GM12878 (cell line): ENCODE data around the gene COL4A2. TPM values are rescaled to one million over a fixed set of nuclear protein-coding genes. Genes with fewer than 3 reads are reported as not detected.

ENCODE experiments used
- ATAC-seq: fragments of 200-7000 bp; cut with Tn5 transposase; 3 replicates; pipeline ENCODE4 v1.9.1; 2020; ENCODE audit warnings: mild to moderate bottlenecking, moderate library complexity
- BruUV-seq: library from RNA; stranded (reverse); fragments of 400-500 nt; replicated peaks from 2 replicates; lab custom pipeline; 2021; lab: Mats Ljungman, UMichigan
- CTCF ChIA-PET: fragments of 300-600 bp; sonication (Branson Sonifier 250); formaldehyde crosslinking; extraction: SDS; loops from one replicate; lab custom pipeline; 2021; ENCODE audit warnings: inconsistent platforms; lab: Yijun Ruan, JAX
- POLR2A ChIA-PET: fragments of 350-600 bp; formaldehyde crosslinking; extraction: SDS; loops from one replicate; lab custom pipeline; 2021; ENCODE audit warnings: inconsistent platforms; lab: Charles Lee
- RAD21 ChIA-PET: fragments of 300-600 bp; sonication (Branson Sonifier 250); formaldehyde crosslinking; loops from one replicate; lab custom pipeline; 2023; ENCODE audit warnings: antibody characterized with exemption; ENCODE audit not compliant: unreplicated experiment; lab: Charles Lee
- SMC1A ChIA-PET: fragments of 300-600 bp; sonication (Branson Sonifier 250); formaldehyde crosslinking; loops from one replicate; lab custom pipeline; 2023; ENCODE audit not compliant: unreplicated experiment, uncharacterized antibody; lab: Charles Lee
- DNase-seq: peaks from one replicate; pipeline ENCODE4 v3.0.0-alpha.2; 2011; ENCODE audit warnings: low read depth, low spot score
- FAIRE-seq: peaks from 3 replicates; lab custom pipeline; 2011; peaks lifted over from hg19 to GRCh38; lab: Jason Lieb, UNC
- H2AFZ ChIP-seq: 2 replicates; pipeline ENCODE4 v1.6.0; 2011; ENCODE audit warnings: low read depth, low read length, control low read depth; ENCODE audit not compliant: control insufficient read depth
- H3K27ac ChIP-seq: 2 replicates; pipeline ENCODE4 v1.5.1; 2011; ENCODE audit warnings: control low read depth; ENCODE audit not compliant: control insufficient read depth, insufficient read depth
- H3K27me3 ChIP-seq, 2 experiments: replicated peaks in 1 of 2; 2 replicates each; pipeline versions ENCODE4 v1.6.0 to v1.6.1; 2011; ENCODE audit warnings: low read length in 1 of 2; ENCODE audit not compliant: control insufficient read depth in 2 of 2, insufficient read depth in 2 of 2
- H3K36me3 ChIP-seq, 2 experiments: 2 replicates each; pipeline ENCODE4 v1.5.1; 2011; ENCODE audit warnings: low read length in 1 of 2; ENCODE audit not compliant: control insufficient read depth in 2 of 2, insufficient read depth in 2 of 2
- H3K4me1 ChIP-seq: 2 replicates; pipeline ENCODE4 v1.6.1; 2011; ENCODE audit warnings: mild to moderate bottlenecking, low read length, moderate library complexity, mixed read lengths; ENCODE audit not compliant: control insufficient read depth, insufficient read depth
- H3K4me2 ChIP-seq: 2 replicates; pipeline ENCODE4 v1.6.0; 2011; ENCODE audit warnings: control low read depth; ENCODE audit not compliant: control insufficient read depth, insufficient read depth
- H3K4me3 ChIP-seq: fragments of 200-600 bp; sonication (generic); 2 replicates; pipeline ENCODE4 v1.5.1; 2016
- H3K79me2 ChIP-seq: 2 replicates; pipeline ENCODE4 v1.6.0; 2011; ENCODE audit warnings: low read length; ENCODE audit not compliant: control insufficient read depth, insufficient read depth
- H3K9ac ChIP-seq: 2 replicates; pipeline ENCODE4 v1.8.0; 2011; ENCODE audit warnings: low read length, control low read depth, mixed read lengths; ENCODE audit not compliant: control insufficient read depth, insufficient read depth
- H3K9me3 ChIP-seq: replicated peaks from 3 replicates; pipeline ENCODE4 v1.5.1; 2011; ENCODE audit warnings: mild to moderate bottlenecking, low read length; ENCODE audit not compliant: control insufficient read depth, insufficient read depth
- H4K20me1 ChIP-seq: 2 replicates; pipeline ENCODE4 v1.6.0; 2011; ENCODE audit not compliant: control insufficient read depth, insufficient read depth
- E2F8 ChIP-seq: fragments of 450-650 bp; IDR thresholded peaks from 2 replicates; pipeline ENCODE4 v1.6.1; 2018; ENCODE audit warnings: mild to moderate bottlenecking, low read depth, moderate library complexity; ENCODE audit not compliant: partially characterized antibody
- FOXK2 ChIP-seq: fragments of 450-650 bp; IDR thresholded peaks from 2 replicates; pipeline ENCODE4 v1.6.1; 2017; ENCODE audit warnings: mild to moderate bottlenecking, moderate library complexity
- IRF4 ChIP-seq: IDR thresholded peaks from 2 replicates; pipeline ENCODE4 v1.6.1; 2011; ENCODE audit warnings: low read depth, low read length
- LARP7 ChIP-seq: fragments of 450-650 bp; IDR thresholded peaks from 2 replicates; pipeline ENCODE4 v1.6.1; 2017; ENCODE audit warnings: mild to moderate bottlenecking
- NKRF ChIP-seq: fragments of 450-650 bp; conservative IDR thresholded peaks from 2 replicates; pipeline ENCODE4 v1.6.1; 2017; ENCODE audit warnings: mild to moderate bottlenecking, moderate library complexity
- PAX5 ChIP-seq: IDR thresholded peaks from 2 replicates; pipeline ENCODE4 v1.6.1; 2011; ENCODE audit warnings: low read depth, low read length, borderline replicate concordance
- POLR2AphosphoS5 ChIP-seq: IDR thresholded peaks from 2 replicates; pipeline ENCODE4 v1.6.1; 2011; ENCODE audit warnings: mild to moderate bottlenecking, low read length, inconsistent platforms
- SMARCA5 ChIP-seq: fragments of 450-650 bp; IDR thresholded peaks from 2 replicates; pipeline ENCODE4 v1.6.1; 2017; ENCODE audit warnings: mild to moderate bottlenecking
- SMC3 ChIP-seq: IDR thresholded peaks from 2 replicates; pipeline ENCODE4 v1.6.1; 2011; ENCODE audit warnings: low read length, improper control_type of control experiment, borderline replicate concordance
- STAT1 ChIP-seq: fragments of 450-650 bp; conservative IDR thresholded peaks from 2 replicates; pipeline ENCODE4 v1.6.1; 2014; ENCODE audit warnings: antibody characterized with exemption, mild to moderate bottlenecking
- YY1 ChIP-seq: IDR thresholded peaks from 2 replicates; pipeline ENCODE4 v1.6.1; 2011; ENCODE audit warnings: low read depth, mild to moderate bottlenecking, low read length
- ZNF24 ChIP-seq: fragments of 450-650 bp; IDR thresholded peaks from 2 replicates; pipeline ENCODE4 v1.6.1; 2017; ENCODE audit warnings: antibody characterized with exemption, mild to moderate bottlenecking
- ZNF384 ChIP-seq: IDR thresholded peaks from 2 replicates; pipeline ENCODE4 v1.6.1; 2012; ENCODE audit warnings: low read depth, mild to moderate bottlenecking, low read length, improper control_type of control experiment, borderline replicate concordance
- WGBS: methylation state at CpG from one replicate; pipeline ENCODE4 v1.1.6; 2016; ENCODE audit warnings: low lambda C conversion rate; ENCODE audit not compliant: insufficient replicate concordance, insufficient coverage; ENCODE audit errors: missing lambda C conversion rate; 5-methylcytosine and 5-hydroxymethylcytosine counted together
- in situ Hi-C: fragments of 300-500 bp; cut with MboI; formaldehyde crosslinking; loops from 9 replicates; pipeline ENCODE4 v1.14.3; 2018; ENCODE audit warnings: mixed read lengths
- intact Hi-C: fragments of 100-400 bp; cut with micrococcal nuclease; formaldehyde crosslinking; loops from one replicate; pipeline ENCODE4 v1.14.2; 2022; ENCODE audit not compliant: unreplicated experiment
- polyA plus RNA-seq, 11 experiments: library from polyadenylated mRNA; depleted of rRNA in 4 of 11; unstranded in 6 of 11; stranded (reverse) in 5 of 11; fragments of >200 nt; fragmentation: Nextera tagmentation in 4 of 11; fragmentation: Illumina TruSeq in 1 of 11; extraction: Ambion mirVana in 4 of 11; extraction: Trizol in 1 of 11; gene quantifications; 1 replicate in 1 of 11; 2 replicates in 10 of 11; pipeline versions ENCODE4 v1.2.1 to v1.2.3, GENCODE V29; 2011 to 2016; ENCODE audit warnings: inconsistent platforms in 2 of 11, missing spikeins in 2 of 11, low read depth in 1 of 11
- total RNA-seq, 4 experiments: library from RNA; depleted of rRNA in 3 of 4; stranded (reverse); fragments of >200 nt in 3 of 4; fragmentation: Illumina TruSeq in 1 of 4; extraction: Trizol in 1 of 4; gene quantifications; 2 replicates each; pipeline versions ENCODE4 v1.2.1 to v1.2.3, GENCODE V29; 2013 to 2021
- TF ChIP-seq, protein P1 (sequence below): fragments of 450-650 bp; IDR thresholded peaks from 2 replicates; pipeline ENCODE4 v1.6.1; 2017; ENCODE audit warnings: mild to moderate bottlenecking
- TF ChIP-seq, protein P2 (sequence below): fragments of 450-650 bp; formaldehyde crosslinking; IDR thresholded peaks from 2 replicates; pipeline ENCODE4 v1.4.0; 2022; ENCODE audit warnings: mild to moderate bottlenecking, moderate library complexity

COL4A2 gene
- total and polyA plus RNA-seq, 10 of the 15 experiments (the other 5 are each of a cell fraction or from before 2014, with no cell fraction given): 0.16 to 1.6 (median 0.62) TPM; not detected in 3

DNA sequence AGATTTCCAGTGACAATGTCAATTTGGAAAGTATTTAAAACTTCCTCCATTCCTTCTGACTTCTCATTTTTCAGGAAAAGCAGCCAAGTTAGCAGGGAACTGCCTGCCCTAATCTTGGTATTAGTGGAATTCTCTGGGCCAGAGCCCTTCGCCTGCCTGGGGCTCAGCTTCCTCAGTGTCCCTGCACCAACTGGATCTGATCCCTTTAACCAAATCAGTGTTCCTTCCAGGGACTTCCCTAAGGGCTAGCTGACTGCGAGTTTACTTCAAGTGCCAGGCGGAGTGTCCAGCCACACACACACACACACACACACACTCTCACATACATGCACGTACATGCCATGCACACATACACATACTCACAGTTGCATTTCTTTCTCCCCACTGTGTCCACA lies 234.4 kb downstream of the COL4A2 start:
- ChIA-PET CTCF (interaction anchor here (0.9 to 2.0 kb wide), 2 partner anchors 20 to 86 kb away, joined by 3 to 9 read pairs; no protein-coding TSS in a partner anchor), SMC1A (interaction anchor here (1.0 to 6.1 kb wide), 4 partner anchors 9 to 86 kb away, joined by 3 to 31 read pairs (median 6); no protein-coding TSS in a partner anchor)
- TF ChIP-seq E2F8 (no peak), SMARCA5 (no peak), POLR2AphosphoS5 (no peak), SMC3 (no peak), PAX5 (no peak), ZNF384 (no peak), ZNF24 (no peak), FOXK2 (no peak), YY1 (no peak), NKRF (no peak), LARP7 (no peak), IRF4 (no peak), STAT1 (no peak)
- TF ChIP-seq, protein P1, sequence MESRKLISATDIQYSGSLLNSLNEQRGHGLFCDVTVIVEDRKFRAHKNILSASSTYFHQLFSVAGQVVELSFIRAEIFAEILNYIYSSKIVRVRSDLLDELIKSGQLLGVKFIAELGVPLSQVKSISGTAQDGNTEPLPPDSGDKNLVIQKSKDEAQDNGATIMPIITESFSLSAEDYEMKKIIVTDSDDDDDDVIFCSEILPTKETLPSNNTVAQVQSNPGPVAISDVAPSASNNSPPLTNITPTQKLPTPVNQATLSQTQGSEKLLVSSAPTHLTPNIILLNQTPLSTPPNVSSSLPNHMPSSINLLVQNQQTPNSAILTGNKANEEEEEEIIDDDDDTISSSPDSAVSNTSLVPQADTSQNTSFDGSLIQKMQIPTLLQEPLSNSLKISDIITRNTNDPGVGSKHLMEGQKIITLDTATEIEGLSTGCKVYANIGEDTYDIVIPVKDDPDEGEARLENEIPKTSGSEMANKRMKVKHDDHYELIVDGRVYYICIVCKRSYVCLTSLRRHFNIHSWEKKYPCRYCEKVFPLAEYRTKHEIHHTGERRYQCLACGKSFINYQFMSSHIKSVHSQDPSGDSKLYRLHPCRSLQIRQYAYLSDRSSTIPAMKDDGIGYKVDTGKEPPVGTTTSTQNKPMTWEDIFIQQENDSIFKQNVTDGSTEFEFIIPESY: no peak
- TF ChIP-seq, protein P2, sequence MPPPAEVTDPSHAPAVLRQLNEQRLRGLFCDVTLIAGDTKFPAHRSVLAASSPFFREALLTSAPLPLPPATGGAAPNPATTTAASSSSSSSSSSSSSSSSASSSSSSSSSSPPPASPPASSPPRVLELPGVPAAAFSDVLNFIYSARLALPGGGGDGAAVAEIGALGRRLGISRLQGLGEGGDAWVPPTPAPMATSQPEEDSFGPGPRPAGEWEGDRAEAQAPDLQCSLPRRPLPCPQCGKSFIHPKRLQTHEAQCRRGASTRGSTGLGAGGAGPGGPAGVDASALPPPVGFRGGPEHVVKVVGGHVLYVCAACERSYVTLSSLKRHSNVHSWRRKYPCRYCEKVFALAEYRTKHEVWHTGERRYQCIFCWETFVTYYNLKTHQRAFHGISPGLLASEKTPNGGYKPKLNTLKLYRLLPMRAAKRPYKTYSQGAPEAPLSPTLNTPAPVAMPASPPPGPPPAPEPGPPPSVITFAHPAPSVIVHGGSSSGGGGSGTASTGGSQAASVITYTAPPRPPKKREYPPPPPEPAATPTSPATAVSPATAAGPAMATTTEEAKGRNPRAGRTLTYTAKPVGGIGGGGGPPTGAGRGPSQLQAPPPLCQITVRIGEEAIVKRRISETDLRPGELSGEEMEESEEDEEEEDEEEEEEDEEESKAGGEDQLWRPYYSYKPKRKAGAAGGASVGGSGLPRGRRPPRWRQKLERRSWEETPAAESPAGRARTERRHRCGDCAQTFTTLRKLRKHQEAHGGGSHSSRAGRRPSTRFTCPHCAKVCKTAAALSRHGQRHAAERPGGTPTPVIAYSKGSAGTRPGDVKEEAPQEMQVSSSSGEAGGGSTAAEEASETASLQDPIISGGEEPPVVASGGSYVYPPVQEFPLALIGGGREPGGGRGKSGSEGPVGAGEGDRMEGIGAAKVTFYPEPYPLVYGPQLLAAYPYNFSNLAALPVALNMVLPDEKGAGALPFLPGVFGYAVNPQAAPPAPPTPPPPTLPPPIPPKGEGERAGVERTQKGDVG (CRISPR knock-in tag): no peak

More for the DNA sequence above, 234.4 kb downstream of the COL4A2 start:
- Histone ChIP-seq H3K4me2 (no peak overlapping the region), H3K4me1 (peaks cover 8% of the 10 kb centered on the region), H3K27ac (no peak overlapping the region), H3K36me3 (no peaks in the 10 kb centered on the region), H3K27me3 (no peaks in the 10 kb centered on the region), H3K9me3 (peaks cover 1% of the 10 kb centered on the region; the same call in 1 of the 3 replicates), H3K79me2 (no peaks in the 10 kb centered on the region; the same call in none of the 2 replicates), H3K9ac (no peak overlapping the region), H2AFZ (no peak overlapping the region), H4K20me1 (no peaks in the 10 kb centered on the region), H3K4me3 (no peak overlapping the region)
- FAIRE-seq (no peak), DNase-seq (no peak), ATAC-seq (no peak)
- BruUV-seq: no TSS peak
- POLR2A ChIA-PET: interaction anchor here (1.5 to 1.7 kb wide), 2 partner anchors 10 to 23 kb away, joined by 4 read pairs; no protein-coding TSS in a partner anchor
- WGBS: 65% methylated on average over 4 of the region's 4 CpGs
- intact Hi-C loops (no loop called here), in situ Hi-C loops (no loop called here)
- RAD21 ChIA-PET: no interaction called here
